ENCODE measurements around the gene SCRN3. TPM values are rescaled to one million over a fixed set of nuclear protein-coding genes. Genes with fewer than 3 reads are reported as not detected.

The SCRN3 gene
- total RNA-seq, 4 donors from 2014 or later = 2.6 to 46.8 (median 16.2) TPM

DNA sequence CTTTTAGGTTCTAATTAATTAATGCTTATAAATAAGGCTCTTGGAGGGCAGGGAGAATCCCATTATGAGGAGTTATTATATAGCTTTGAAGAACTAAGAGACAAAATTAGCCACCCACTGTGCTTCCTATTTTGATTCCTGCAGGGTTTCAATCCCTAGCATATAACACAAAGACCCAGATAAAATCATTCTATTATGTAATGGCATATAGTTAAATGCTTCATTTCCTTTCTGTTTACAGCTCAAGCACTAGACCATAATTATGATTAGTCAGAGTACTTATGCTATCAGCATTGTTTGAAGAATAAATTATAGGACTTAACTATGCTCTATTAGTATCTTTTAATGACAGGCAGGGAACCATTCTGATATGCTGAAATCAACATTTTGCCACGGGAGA lies 82.2 kb downstream of the SCRN3 start:
- no peak overlapping the region for H3K27ac ChIP-seq
- TF ChIP-seq POLR2A (IDR thresholded peaks at IDR 0.05) (no peak), CTCF (IDR thresholded peaks at IDR 0.05) (no peak)
- no peaks in the 10 kb centered on the region for H3K36me3 ChIP-seq
- DNase-seq = no peak
- intact Hi-C loops (cut with DNase I; ENCODE audit: low total_unique reads) = no loop called here
- no peaks in the 10 kb centered on the region for H3K9me3 ChIP-seq
- no peak overlapping the region for H3K4me3 ChIP-seq
- no peaks in the 10 kb centered on the region for H3K4me1 ChIP-seq
- no peaks in the 10 kb centered on the region for H3K27me3 ChIP-seq

Other genes with a start within 250 kb of the SCRN3 start
- gene OLA1, start 147.2 kb upstream of the SCRN3 start, total RNA-seq = 10 to 100 TPM in 3 of 4 donors, 1 to 10 TPM in 1; 8.5 to 68.2 (median 43.2) TPM
- not detected for gene SP9, start 60.8 kb upstream of the SCRN3 start, total RNA-seq
- gene GPR155, start 91.3 kb downstream of the SCRN3 start, total RNA-seq = 1 to 10 TPM; 2.3 to 6.6 (median 4.6) TPM
- 10 to 100 TPM; 12.3 to 61.9 (median 26.3) TPM for gene WIPF1, start 202.1 kb downstream of the SCRN3 start, total RNA-seq